ENCODE data around the gene SLC22A15.
"Not testable (repeated sequence)": the region's sequence is repeated elsewhere in the genome, so short reads cannot be mapped to it uniquely, and the experiment has no call there.

GRCh38 chr1:115997921-115998320 lies 21.6 kb downstream of the SLC22A15 start:
- TF ChIP-seq POLR2A (IDR thresholded peaks at IDR 0.05; ENCODE audit: low read length); GATA1 (IDR thresholded peaks at IDR 0.05; ENCODE audit: low read depth, low read length): not testable (repeated sequence)
